Liver (tissue), 9 donors: ENCODE results near the gene CAMKK1. TPM values are rescaled to one million over a fixed set of nuclear protein-coding genes. Genes with fewer than 3 reads are reported as not detected.

Source experiments
- DNase-seq: peaks from one replicate; pipeline ENCODE4 v3.0.0-alpha.2; 2017; ENCODE audit warnings: low spot score
- H3K27ac ChIP-seq, 2 donors: one replicate each; pipeline ENCODE4 v1.7.0; 2013; ENCODE audit warnings: inconsistent platforms in 2 of 2, low read length in 2 of 2, control low read depth in 1 of 2, low read depth in 1 of 2, mild to moderate bottlenecking in 1 of 2
- H3K27me3 ChIP-seq, 4 donors: one replicate each; pipeline versions ENCODE4 v1.6.1 to v1.7.0; 2013; ENCODE audit warnings: low read length in 3 of 4, inconsistent platforms in 1 of 4, mild to moderate bottlenecking in 1 of 4, moderate library complexity in 1 of 4; ENCODE audit not compliant: control insufficient read depth in 4 of 4, insufficient read depth in 4 of 4
- H3K36me3 ChIP-seq, 4 donors: one replicate each; pipeline versions ENCODE4 v1.6.1 to v1.7.0; 2013; ENCODE audit warnings: low read length in 3 of 4, mild to moderate bottlenecking in 3 of 4, low read depth in 1 of 4, moderate library complexity in 1 of 4; ENCODE audit not compliant: control insufficient read depth in 4 of 4, insufficient read depth in 3 of 4
- H3K4me1 ChIP-seq, 4 donors: one replicate each; pipeline versions ENCODE4 v1.6.1 to v1.7.0; 2013; ENCODE audit warnings: low read length in 3 of 4, mild to moderate bottlenecking in 3 of 4, moderate library complexity in 1 of 4; ENCODE audit not compliant: control insufficient read depth in 4 of 4, insufficient read depth in 4 of 4
- H3K4me3 ChIP-seq, 3 donors: one replicate each; pipeline versions ENCODE4 v1.6.1 to v1.7.0; 2013; ENCODE audit warnings: low read length in 3 of 3, control low read depth in 1 of 3, low read depth in 1 of 3, mild to moderate bottlenecking in 1 of 3
- H3K9ac ChIP-seq, 2 donors: one replicate each; pipeline ENCODE4 v1.7.0; 2013; ENCODE audit warnings: low read length in 2 of 2, mild to moderate bottlenecking in 2 of 2, moderate library complexity in 2 of 2, control low read depth in 1 of 2, low read depth in 1 of 2
- H3K9me3 ChIP-seq, 4 donors: one replicate each; pipeline versions ENCODE4 v1.6.1 to v1.7.0; 2013; ENCODE audit warnings: low read length in 3 of 4; ENCODE audit not compliant: control insufficient read depth in 4 of 4
- ATF3 ChIP-seq: IDR thresholded peaks from 2 replicates; pipeline ENCODE4 v1.6.1; 2016; ENCODE audit warnings: antibody characterized with exemption
- CTCF ChIP-seq: fragments of 150-350 bp; IDR thresholded peaks from 2 replicates; pipeline ENCODE4 v1.5.1; 2017; ENCODE audit warnings: improper control_type of control experiment, low read depth, low read length; ENCODE audit not compliant: missing input control
- EGR1 ChIP-seq, 2 donors: IDR thresholded peaks; 2 replicates each; pipeline ENCODE4 v1.6.1; 2016 to 2018; ENCODE audit warnings: antibody characterized with exemption in 2 of 2, low read depth in 2 of 2
- FOXA1 ChIP-seq: IDR thresholded peaks from 2 replicates; pipeline ENCODE4 v1.6.1; 2016; ENCODE audit warnings: antibody characterized with exemption
- FOXA2 ChIP-seq: IDR thresholded peaks from 2 replicates; pipeline ENCODE4 v1.6.1; 2016; ENCODE audit warnings: antibody characterized with exemption
- GABPA ChIP-seq, 2 donors: IDR thresholded peaks in 1 of 2; conservative IDR thresholded peaks in 1 of 2; 2 replicates each; pipeline ENCODE4 v1.6.1; 2016; ENCODE audit warnings: antibody characterized with exemption in 2 of 2, mild to moderate bottlenecking in 1 of 2, moderate library complexity in 1 of 2
- HNF4A ChIP-seq, 2 donors: conservative IDR thresholded peaks; 2 replicates each; pipeline ENCODE4 v1.6.1; 2016; ENCODE audit warnings: antibody characterized with exemption in 2 of 2, mild to moderate bottlenecking in 2 of 2
- HNF4G ChIP-seq: IDR thresholded peaks from 2 replicates; pipeline ENCODE4 v1.6.1; 2016; ENCODE audit warnings: antibody characterized with exemption
- JUND ChIP-seq, 2 donors: IDR thresholded peaks; 2 replicates each; pipeline ENCODE4 v1.6.1; 2016; ENCODE audit warnings: antibody characterized with exemption in 2 of 2
- MAX ChIP-seq: IDR thresholded peaks from 2 replicates; pipeline ENCODE4 v1.6.1; 2016; ENCODE audit warnings: antibody characterized with exemption
- NR2F2 ChIP-seq: IDR thresholded peaks from 2 replicates; pipeline ENCODE4 v1.6.1; 2016; ENCODE audit warnings: antibody characterized with exemption
- RXRA ChIP-seq, 2 donors: IDR thresholded peaks; 2 replicates each; pipeline ENCODE4 v1.6.1; 2017 to 2018; ENCODE audit warnings: antibody characterized with exemption in 2 of 2, mild to moderate bottlenecking in 1 of 2
- TAF1 ChIP-seq: conservative IDR thresholded peaks from 2 replicates; pipeline ENCODE4 v1.6.1; 2016; ENCODE audit warnings: antibody characterized with exemption, mild to moderate bottlenecking
- YY1 ChIP-seq: IDR thresholded peaks from 2 replicates; pipeline ENCODE4 v1.6.1; 2016; ENCODE audit warnings: antibody characterized with exemption, mild to moderate bottlenecking
- ZBTB33 ChIP-seq: IDR thresholded peaks from 2 replicates; pipeline ENCODE4 v1.6.1; 2016; ENCODE audit warnings: antibody characterized with exemption
- WGBS: extraction: QIAGEN DNeasy Blood & Tissue Kit; methylation state at CpG from one replicate; pipeline ENCODE4 v1.1.7; 2013; 5-methylcytosine and 5-hydroxymethylcytosine counted together
- polyA plus RNA-seq, 2 donors: library from polyadenylated mRNA; stranded (reverse) in 1 of 2; unstranded in 1 of 2; fragments of 200-250 nt in 1 of 2; fragments of >200 nt in 1 of 2; fragmentation: Nextera tagmentation in 1 of 2; extraction: Ambion mirVana in 1 of 2; gene quantifications; one replicate each; pipeline versions ENCODE4 v1.2.1 to v1.2.3, GENCODE V29; 2013 to 2015
- total RNA-seq, 2 donors: library from RNA; depleted of rRNA; stranded (reverse); fragments of >200 nt; gene quantifications; one replicate each; pipeline ENCODE4 v1.2.3, GENCODE V29; 2014
- donor health status: healthy.
- donor health status: healthy.
- donor health status: healthy.
- donor health status: healthy.
- donor health status: healthy.

CAMKK1 gene
- total and polyA plus RNA-seq, 4 donors = 0.24 to 0.67 (median 0.50) TPM

GRCh38 chr17:3910420-3911270 is 17.8 kb upstream of the CAMKK1 start:
- H3K36me3 ChIP-seq = no peaks in the 10 kb centered on the region
- no peak for TF ChIP-seq RXRA (IDR thresholded peaks at IDR 0.05)
- no peak for TF ChIP-seq HNF4A (conservative IDR thresholded peaks at IDR 0.05)
- TF ChIP-seq FOXA2 = no peak
- no peak for TF ChIP-seq YY1
- TF ChIP-seq JUND (IDR thresholded peaks at IDR 0.05) = no peak
- no peak for TF ChIP-seq HNF4G
- no peak for TF ChIP-seq CTCF
- TF ChIP-seq TAF1 = no peak
- no peak for TF ChIP-seq ATF3
- TF ChIP-seq FOXA1 = no peak
- no peak for TF ChIP-seq ZBTB33
- WGBS = 89% methylated on average over 11 of the region's 11 CpGs
- H3K4me3 ChIP-seq = no peak overlapping the region
- H3K27me3 ChIP-seq = no peaks in the 10 kb centered on the region
- no peak overlapping the region for H3K9ac ChIP-seq
- no peaks in the 10 kb centered on the region for H3K9me3 ChIP-seq
- DNase-seq = no peak
- peaks cover 0 to 4% (median under 1%) of the 10 kb centered on the region in 4 donors for H3K4me1 ChIP-seq
- H3K27ac ChIP-seq = no peak overlapping the region

GRCh38 chr17:3909257-3909656 is 16.4 kb upstream of the CAMKK1 start:
- Histone ChIP-seq H3K27ac (no peak overlapping the region), H3K4me1 (peaks cover 0 to 4% (median under 1%) of the 10 kb centered on the region in 4 donors), H3K4me3 (no peak overlapping the region), H3K9ac (no peak overlapping the region), H3K9me3 (no peaks in the 10 kb centered on the region), H3K27me3 (no peaks in the 10 kb centered on the region), H3K36me3 (no peaks in the 10 kb centered on the region)
- DNase-seq = no peak
- TF ChIP-seq ZBTB33 (no peak), JUND (IDR thresholded peaks at IDR 0.05) (no peak), HNF4G (no peak), FOXA1 (no peak), NR2F2 (no peak), MAX (no peak), ATF3 (no peak), TAF1 (no peak), HNF4A (conservative IDR thresholded peaks at IDR 0.05) (no peak), FOXA2 (no peak), EGR1 (IDR thresholded peaks at IDR 0.05; ENCODE audit: low read depth in 2 of 2) (no peak), GABPA (IDR thresholded peaks at IDR 0.05 in 1 of 2, conservative IDR thresholded peaks at IDR 0.05 in 1 of 2) (no peak), CTCF (no peak)
- WGBS = 94% methylated on average over 12 of the region's 12 CpGs
